Activated naive CD8-positive, alpha-beta T cell treated with anti-CD3 and anti-CD28 coated beads, Interleukin-2, amount 50 U/mL, for 24 hours (primary cell): ENCODE measurements around the gene GLB1L3.
A peak's percentile ranks its signal among the peaks of the same experiment; 100 is the strongest.

Experiments used
- ATAC-seq: fragments of 150-1000 bp; cut with Tn5 transposase; one replicate; pipeline ENCODE4 v1.10.0; 2021
- DNase-seq: peaks from one replicate; pipeline ENCODE4 v3.0.0; 2021
- H3K27ac Mint-ChIP-seq: one replicate; pipeline ENCODE4 v1.8.0; 2021; ENCODE audit warnings: mild to moderate bottlenecking, mixed read lengths
- H3K27me3 Mint-ChIP-seq: one replicate; pipeline ENCODE4 v1.8.0; 2021; ENCODE audit warnings: mixed read lengths
- H3K36me3 Mint-ChIP-seq: one replicate; pipeline ENCODE4 v1.8.0; 2021; ENCODE audit warnings: low read depth, mixed read lengths
- H3K4me1 Mint-ChIP-seq: one replicate; pipeline ENCODE4 v1.8.0; 2021; ENCODE audit warnings: mixed read lengths
- H3K4me3 Mint-ChIP-seq: one replicate; pipeline ENCODE4 v1.8.0; 2021; ENCODE audit warnings: mild to moderate bottlenecking, moderate library complexity, mixed read lengths
- H3K9me3 Mint-ChIP-seq: one replicate; pipeline ENCODE4 v1.8.0; 2021; ENCODE audit warnings: mixed read lengths

GLB1L3 gene

GRCh38 chr11:134260983-134261382 lies 15.2 kb upstream of the GLB1L3 start:
- ATAC-seq: no peak
- H3K4me1 Mint-ChIP-seq: no peaks in the 10 kb centered on the region
- no peak overlapping the region for H3K27ac Mint-ChIP-seq
- H3K27me3 Mint-ChIP-seq: no peaks in the 10 kb centered on the region
- H3K4me3 Mint-ChIP-seq: no peak overlapping the region
- no peaks in the 10 kb centered on the region for H3K9me3 Mint-ChIP-seq
- peaks cover 13% of the 10 kb centered on the region for H3K36me3 Mint-ChIP-seq
- no peak for DNase-seq

GRCh38 chr11:134261626-134262488 lies 14.3 kb upstream of the GLB1L3 start:
- peak; percentile 78 for ATAC-seq
- Mint-ChIP-seq H3K36me3 (peaks cover 13% of the 10 kb centered on the region), H3K27me3 (no peaks in the 10 kb centered on the region), H3K27ac (no peak overlapping the region), H3K4me1 (no peaks in the 10 kb centered on the region), H3K9me3 (no peaks in the 10 kb centered on the region), H3K4me3 (no peak overlapping the region)
- DNase-seq: peak; percentile 24

- ATAC-seq (no peak), DNase-seq (no peak)
- Mint-ChIP-seq H3K36me3 (peaks cover 4% of the 10 kb centered on the region), H3K4me1 (peaks cover 1% of the 10 kb centered on the region), H3K27ac (no peak overlapping the region), H3K4me3 (no peak overlapping the region), H3K27me3 (no peaks in the 10 kb centered on the region), H3K9me3 (no peaks in the 10 kb centered on the region)
Measured at GRCh38 chr11:134264966-134265764, 11.0 kb upstream of the GLB1L3 start.

- no peak overlapping the region for H3K4me3 Mint-ChIP-seq
- H3K36me3 Mint-ChIP-seq: peaks cover 4% of the 10 kb centered on the region
- H3K27me3 Mint-ChIP-seq: peaks cover 2% of the 10 kb centered on the region
- H3K9me3 Mint-ChIP-seq: no peaks in the 10 kb centered on the region
- H3K27ac Mint-ChIP-seq: no peak overlapping the region
- DNase-seq: no peak
- ATAC-seq: no peak
- H3K4me1 Mint-ChIP-seq: peaks cover 8% of the 10 kb centered on the region
Measured at GRCh38 chr11:134266440-134266839, 9.7 kb upstream of the GLB1L3 start.

- H3K4me1 Mint-ChIP-seq: peaks cover 8% of the 10 kb centered on the region
Measured at GRCh38 chr11:134266841-134267251, 9.3 kb upstream of the GLB1L3 start.

GRCh38 chr11:134267461-134267860 lies 8.7 kb upstream of the GLB1L3 start:
- DNase-seq (no peak), ATAC-seq (no peak)
- Mint-ChIP-seq H3K36me3 (peaks cover 4% of the 10 kb centered on the region), H3K27ac (no peak overlapping the region), H3K27me3 (peaks cover 6% of the 10 kb centered on the region), H3K4me3 (no peak overlapping the region), H3K9me3 (no peaks in the 10 kb centered on the region), H3K4me1 (peaks cover 10% of the 10 kb centered on the region)

More at GRCh38 chr11:134266841-134267251, 9.3 kb upstream of the GLB1L3 start:
- Mint-ChIP-seq H3K4me3 (no peak overlapping the region), H3K27me3 (peaks cover 4% of the 10 kb centered on the region), H3K36me3 (peaks cover 4% of the 10 kb centered on the region), H3K27ac (no peak overlapping the region), H3K9me3 (no peaks in the 10 kb centered on the region)
- no peak for ATAC-seq
- no peak for DNase-seq

GRCh38 chr11:134267966-134268365 lies 8.2 kb upstream of the GLB1L3 start:
- ATAC-seq (no peak), DNase-seq (no peak)
- Mint-ChIP-seq H3K9me3 (no peaks in the 10 kb centered on the region), H3K27ac (no peak overlapping the region), H3K4me3 (no peak overlapping the region), H3K4me1 (peaks cover 16% of the 10 kb centered on the region), H3K27me3 (peaks cover 8% of the 10 kb centered on the region), H3K36me3 (peaks cover 2% of the 10 kb centered on the region)

GRCh38 chr11:134270250-134270714 lies 5.9 kb upstream of the GLB1L3 start:
- DNase-seq: no peak
- Mint-ChIP-seq H3K36me3 (no peaks in the 10 kb centered on the region), H3K4me1 (peaks cover 37% of the 10 kb centered on the region), H3K27ac (no peak overlapping the region), H3K27me3 (peaks cover 8% of the 10 kb centered on the region), H3K4me3 (no peak overlapping the region), H3K9me3 (no peaks in the 10 kb centered on the region)
- peak; percentile 36 for ATAC-seq

GRCh38 chr11:134271978-134272377 lies 4.2 kb upstream of the GLB1L3 start:
- DNase-seq: no peak
- no peak for ATAC-seq
- peaks cover 42% of the 10 kb centered on the region for H3K4me1 Mint-ChIP-seq
- H3K36me3 Mint-ChIP-seq: no peaks in the 10 kb centered on the region
- H3K9me3 Mint-ChIP-seq: no peaks in the 10 kb centered on the region
- H3K4me3 Mint-ChIP-seq: no peak overlapping the region
- H3K27me3 Mint-ChIP-seq: peaks cover 8% of the 10 kb centered on the region
- no peak overlapping the region for H3K27ac Mint-ChIP-seq

GRCh38 chr11:134272381-134273316 lies 3.5 kb upstream of the GLB1L3 start:
- Mint-ChIP-seq H3K27me3 (peaks cover 11% of the 10 kb centered on the region), H3K4me1 (peaks cover 45% of the 10 kb centered on the region), H3K4me3 (no peak overlapping the region), H3K36me3 (peaks cover 4% of the 10 kb centered on the region), H3K9me3 (no peaks in the 10 kb centered on the region), H3K27ac (no peak overlapping the region)
- no peak for ATAC-seq
- DNase-seq: no peak

- Mint-ChIP-seq H3K36me3 (peaks cover 4% of the 10 kb centered on the region), H3K4me1 (peaks cover 45% of the 10 kb centered on the region), H3K27ac (no peak overlapping the region), H3K4me3 (no peak overlapping the region), H3K9me3 (no peaks in the 10 kb centered on the region), H3K27me3 (peaks cover 13% of the 10 kb centered on the region)
- DNase-seq (no peak), ATAC-seq (no peak)
Measured at GRCh38 chr11:134273317-134273712, 2.9 kb upstream of the GLB1L3 start.

- DNase-seq: no peak
- Mint-ChIP-seq H3K9me3 (no peaks in the 10 kb centered on the region), H3K36me3 (peaks cover 8% of the 10 kb centered on the region), H3K4me3 (peak overlapping the region; percentile 93), H3K4me1 (peaks cover 43% of the 10 kb centered on the region), H3K27me3 (peaks cover 18% of the 10 kb centered on the region), H3K27ac (peak overlapping the region; percentile 85)
- ATAC-seq: no peak
Measured at GRCh38 chr11:134275188-134275533, 1.0 kb upstream of the GLB1L3 start.

GRCh38 chr11:134276396-134277182 lies 410 bp downstream of the GLB1L3 start:
- Mint-ChIP-seq H3K9me3 (no peaks in the 10 kb centered on the region), H3K36me3 (peaks cover 8% of the 10 kb centered on the region), H3K4me3 (peak overlapping the region; percentile 93), H3K27me3 (peaks cover 14% of the 10 kb centered on the region), H3K4me1 (peaks cover 37% of the 10 kb centered on the region), H3K27ac (peak overlapping the region; percentile 85)
- DNase-seq (peak; percentile 25), ATAC-seq (peak; percentile 24)
